Mammary microvascular endothelial cell (primary cell): ENCODE measurements around the gene TNFRSF25. TPM values are rescaled to one million over a fixed set of nuclear protein-coding genes. Genes with fewer than 3 reads are reported as not detected.

Experiments used
- total RNA-seq: library from RNA; depleted of rRNA; stranded (reverse); fragments of >200 nt; gene quantifications from 2 replicates; pipeline ENCODE4 v1.2.3, GENCODE V29; 2015

The TNFRSF25 gene
- total RNA-seq, result 8.5 and 11.4 TPM in 2 replicates

GRCh38 chr1:6466023-6466422, at the start of gene TNFRSF25:
TNFRSF25 (minus strand) TSS chr1:6466173; CDS start chr1:6466107, 66 bp downstream.

GRCh38 chr1:6491480-6491962, 25.5 kb upstream of the TNFRSF25 start, which contains the start of gene PLEKHG5:
PLEKHG5 (minus strand) TSS chr1:6491667; CDS start chr1:6477571, 14,096 bp downstream.

GRCh38 chr1:6424619-6425593, 41.1 kb downstream of the TNFRSF25 start, which contains the start of gene ESPN:
ESPN (plus strand) TSS chr1:6424776; CDS start chr1:6424956, 180 bp downstream.

GRCh38 chr1:6419804-6420453, 46.0 kb downstream of the TNFRSF25 start, which contains the start of gene HES2:
HES2 (minus strand) TSS chr1:6419919; CDS start chr1:6419820, 99 bp downstream.

Other genes starting within 250 kb of the TNFRSF25 start
- 84.4 and 89.4 TPM in 2 replicates for gene ICMT, start 230.2 kb downstream of the TNFRSF25 start, total RNA-seq
- gene HES3, start 222.0 kb downstream of the TNFRSF25 start, total RNA-seq, result not detected in 2 replicates
- gene GPR153, start 205.1 kb downstream of the TNFRSF25 start, total RNA-seq, result 0.73 and 0.94 TPM in 2 replicates
- 124 and 147 TPM in 2 replicates for gene ACOT7, start 72.4 kb downstream of the TNFRSF25 start, total RNA-seq
- 31.5 and 32.2 TPM in 2 replicates for gene HES2, start 46.3 kb downstream of the TNFRSF25 start, total RNA-seq
- gene ESPN, start 41.4 kb downstream of the TNFRSF25 start, total RNA-seq, result 0.67 and 1.1 TPM in 2 replicates
- 21.5 and 26.6 TPM in 2 replicates for gene PLEKHG5, start 25.5 kb upstream of the TNFRSF25 start, total RNA-seq
- gene NOL9, start 88.3 kb upstream of the TNFRSF25 start, total RNA-seq, result 20.6 and 30.4 TPM in 2 replicates
- 0.10 TPM in 1 of 2 replicates, not detected in the other for gene TAS1R1, start 89.1 kb upstream of the TNFRSF25 start, total RNA-seq
- gene ZBTB48, start 113.8 kb upstream of the TNFRSF25 start, total RNA-seq, result 10.5 and 24.8 TPM in 2 replicates
- gene KLHL21, start 136.7 kb upstream of the TNFRSF25 start, total RNA-seq, result 42.4 and 44.2 TPM in 2 replicates
- 5.0 and 6.4 TPM in 2 replicates for gene PHF13, start 147.6 kb upstream of the TNFRSF25 start, total RNA-seq
- gene THAP3, start 158.7 kb upstream of the TNFRSF25 start, total RNA-seq, result 17.4 and 18.3 TPM in 2 replicates
- gene DNAJC11, start 235.6 kb upstream of the TNFRSF25 start, total RNA-seq, result 29.8 and 31.7 TPM in 2 replicates